ENCODE data around the gene PTPRG.

Gene PTPRG

DNA sequence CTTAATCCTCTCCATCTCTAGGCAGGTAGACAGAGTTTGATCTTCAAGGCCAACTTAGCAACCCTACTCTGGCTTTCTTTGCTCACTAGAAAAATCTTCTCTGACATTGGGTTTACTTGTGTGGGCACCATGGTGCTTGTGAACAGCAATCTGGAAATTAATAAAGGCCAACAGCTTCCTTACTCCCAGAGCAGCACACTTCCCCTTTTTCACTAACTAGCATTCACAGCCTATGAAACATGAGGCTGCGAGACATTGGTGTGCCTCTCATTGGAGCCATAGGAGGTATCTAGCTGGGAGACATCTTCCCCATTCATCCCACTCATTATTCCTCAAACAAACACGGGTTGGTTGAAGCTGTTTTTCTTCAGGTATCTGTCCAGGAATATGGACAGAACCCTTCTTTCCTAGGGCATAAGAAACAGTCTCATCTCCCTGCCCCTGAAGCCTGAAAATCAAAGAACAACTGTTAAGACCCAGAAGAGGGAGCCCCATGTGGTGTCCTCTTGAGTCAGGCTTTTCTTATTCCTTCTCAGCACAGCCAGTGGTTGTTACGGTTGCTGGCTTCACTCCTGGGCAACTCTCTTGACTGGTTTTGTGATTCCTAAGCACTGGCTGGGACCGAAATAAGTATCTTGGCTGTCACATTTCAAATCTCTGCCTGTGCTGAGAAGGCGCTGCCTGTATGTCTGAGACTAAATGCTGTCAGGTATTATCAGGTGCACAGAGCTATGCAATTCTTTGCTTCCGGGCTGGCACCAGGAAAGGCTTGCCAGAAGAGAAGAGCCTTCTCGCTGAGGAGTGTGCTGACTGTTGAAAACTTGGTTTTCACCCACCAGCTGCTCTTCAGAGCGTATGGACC lies 617.6 kb downstream of the PTPRG start:
- no peak for DNase-seq

DNA sequence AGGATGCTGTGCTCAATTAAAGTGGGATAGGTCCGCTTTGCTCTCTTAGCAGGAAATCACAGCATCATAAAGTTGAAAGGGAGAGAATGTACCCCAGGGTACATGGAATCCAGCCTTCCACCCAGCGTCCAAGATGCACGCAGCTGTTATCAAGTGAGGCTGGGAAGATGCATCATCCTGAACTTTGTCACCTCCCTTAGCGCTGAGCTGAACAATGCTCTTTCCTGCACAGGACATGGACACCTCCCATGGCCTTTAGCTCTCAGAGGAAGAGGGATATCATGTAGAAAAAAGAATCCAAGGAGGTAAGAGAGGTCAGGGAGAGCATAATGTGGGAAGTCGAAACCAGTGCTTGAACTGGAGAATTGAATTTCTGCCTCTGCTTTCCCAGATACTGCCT lies 619.1 kb downstream of the PTPRG start:
- no peak for DNase-seq

DNA sequence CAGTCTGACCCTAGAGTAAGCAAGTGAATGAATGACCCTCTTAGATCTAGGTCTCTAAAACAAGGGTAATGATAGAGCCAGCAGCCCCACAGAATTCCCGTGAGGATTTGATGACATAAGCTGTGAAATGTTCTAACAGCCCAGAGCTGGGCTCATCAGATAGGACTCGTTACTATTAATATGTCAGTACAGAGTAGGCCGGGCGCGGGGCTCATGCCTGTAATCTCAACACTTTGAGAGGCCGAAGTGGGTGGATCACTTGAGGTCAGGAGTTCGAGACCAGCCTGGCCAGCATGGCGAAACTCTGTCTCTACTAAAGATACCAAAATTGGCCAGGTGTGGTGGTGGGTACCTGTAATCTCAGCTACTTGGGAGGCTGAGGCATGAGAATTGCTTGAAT lies 621.7 kb downstream of the PTPRG start:
- no peak for DNase-seq

DNA sequence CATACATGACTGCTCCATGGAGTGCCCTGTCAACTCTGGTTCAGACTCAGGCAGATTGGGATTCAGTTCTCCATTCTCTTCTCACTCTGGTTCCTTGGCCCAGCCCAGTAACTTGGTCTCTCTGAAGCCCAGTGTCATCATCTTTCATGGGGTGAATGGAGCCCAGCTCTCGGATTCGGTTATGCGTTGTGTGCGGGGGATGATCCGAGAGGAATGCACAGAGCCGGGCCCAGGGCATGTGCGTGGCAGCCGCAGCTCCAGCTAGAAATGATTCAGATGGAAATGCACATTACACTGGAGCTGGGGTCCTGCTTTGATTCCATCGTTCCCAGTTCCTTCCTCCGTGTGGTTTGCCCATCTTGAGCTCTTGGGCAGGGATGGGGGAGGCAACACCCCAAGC lies 622.6 kb downstream of the PTPRG start:
- DNase-seq, result no peak

DNA sequence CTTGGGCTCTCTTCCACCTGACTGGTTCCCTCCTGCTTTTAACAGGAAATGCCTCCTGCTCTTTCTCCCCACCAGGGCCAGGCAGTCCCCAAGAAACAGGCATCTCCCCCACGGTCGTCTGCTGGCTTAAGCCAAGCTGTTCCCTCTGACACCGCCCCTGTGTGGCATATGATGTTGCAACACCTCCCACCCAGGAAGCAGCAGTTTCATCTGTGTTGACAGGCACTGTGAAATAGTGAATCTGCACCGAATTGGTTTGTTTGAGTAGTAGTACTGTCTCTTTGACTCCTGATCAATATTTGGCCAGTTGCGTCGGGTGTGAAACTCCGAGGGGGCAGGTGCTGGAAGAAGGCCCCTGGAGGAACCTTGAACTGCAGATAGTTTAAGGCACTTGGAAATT lies 623.2 kb downstream of the PTPRG start:
- no peak for DNase-seq

DNA sequence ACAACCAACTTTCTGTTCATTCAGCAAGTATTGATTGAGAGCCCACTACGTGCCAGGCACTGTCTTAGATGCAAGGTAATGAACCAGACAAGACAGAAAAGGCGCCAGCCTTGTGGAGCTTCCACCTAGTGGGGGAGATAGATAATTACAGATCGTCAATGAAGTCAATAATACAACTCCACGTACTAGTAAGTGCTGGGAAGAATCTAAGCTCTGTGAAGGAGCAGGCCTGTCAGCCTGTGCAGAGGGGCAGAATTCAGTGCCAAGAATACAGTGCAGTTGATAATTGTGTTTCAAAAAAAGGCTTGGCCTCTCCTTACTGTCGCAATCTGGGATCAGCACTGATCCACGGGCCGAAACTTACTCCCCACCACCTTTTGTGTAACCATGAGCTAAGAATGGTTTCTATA lies 625.7 kb downstream of the PTPRG start:
- peak; percentile 13 for DNase-seq

DNA sequence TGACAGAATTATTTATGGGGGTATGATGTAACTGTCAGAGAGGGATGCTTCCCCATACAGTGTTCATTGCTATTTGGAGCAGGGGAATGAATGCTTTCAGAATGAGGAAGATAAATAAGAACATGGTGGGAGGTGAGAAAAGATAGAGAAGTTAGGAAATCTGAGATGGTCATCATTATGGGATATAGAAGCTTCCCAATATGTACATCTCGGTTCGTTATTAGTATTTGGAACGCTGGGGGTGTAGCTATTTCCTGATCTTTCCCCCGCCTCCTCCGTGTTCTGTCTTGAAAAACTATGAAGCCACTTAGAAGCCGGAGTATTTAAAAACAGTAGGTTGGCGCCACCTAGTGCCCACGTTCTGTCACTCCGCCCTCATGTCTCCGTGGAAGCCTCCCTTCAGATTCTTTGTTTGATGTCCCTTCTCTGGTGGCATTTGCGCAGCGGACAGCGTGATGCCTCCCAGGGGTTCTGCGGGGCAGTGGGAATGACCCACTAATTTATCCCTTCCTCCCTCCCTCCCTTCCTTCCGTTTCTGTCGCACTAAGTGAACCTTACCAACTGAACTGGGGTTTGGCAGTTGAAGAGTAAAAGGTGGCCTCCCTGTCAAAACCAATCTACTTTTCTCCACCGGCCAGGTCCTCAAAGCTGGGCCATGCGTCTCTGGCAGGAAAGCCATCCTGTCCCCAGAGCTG lies 627.5 kb downstream of the PTPRG start:
- peak; percentile 85 for DNase-seq

DNA sequence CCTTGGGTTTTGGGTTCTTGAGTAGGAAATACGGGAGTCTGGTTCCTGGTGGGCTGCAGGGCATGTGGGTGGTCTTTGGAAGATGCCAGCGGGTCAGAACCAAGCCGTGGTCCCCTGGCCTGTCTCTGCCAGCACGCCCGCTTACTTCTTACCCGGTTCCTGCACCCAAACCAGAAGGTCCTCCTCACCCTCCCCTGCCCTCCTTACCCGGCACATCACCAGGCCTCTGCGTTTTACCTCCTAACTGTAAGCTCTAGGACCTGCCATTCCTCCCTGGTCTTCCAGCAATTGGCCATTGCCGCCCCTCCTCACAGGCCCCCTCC lies 628.0 kb downstream of the PTPRG start:
- no peak for DNase-seq

DNA sequence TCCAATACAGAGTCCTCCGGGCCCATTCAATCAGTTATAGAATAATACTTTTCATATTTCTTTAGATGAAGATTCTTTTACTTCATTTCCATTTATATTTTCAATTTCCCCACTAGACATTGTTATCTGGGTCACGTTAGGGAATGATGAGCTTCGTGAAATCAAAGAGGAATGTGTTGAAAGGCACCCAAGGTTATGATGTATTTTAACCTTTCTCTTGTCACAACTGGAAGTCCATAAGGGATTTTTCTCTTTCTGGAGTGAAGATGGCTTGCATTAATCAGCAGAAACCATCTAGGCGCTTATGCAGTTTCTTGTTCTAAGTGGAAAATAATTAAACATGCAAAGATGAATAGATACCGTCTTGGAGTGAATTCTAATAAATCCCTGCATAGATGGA lies 631.5 kb downstream of the PTPRG start:
- no peak for DNase-seq

DNA sequence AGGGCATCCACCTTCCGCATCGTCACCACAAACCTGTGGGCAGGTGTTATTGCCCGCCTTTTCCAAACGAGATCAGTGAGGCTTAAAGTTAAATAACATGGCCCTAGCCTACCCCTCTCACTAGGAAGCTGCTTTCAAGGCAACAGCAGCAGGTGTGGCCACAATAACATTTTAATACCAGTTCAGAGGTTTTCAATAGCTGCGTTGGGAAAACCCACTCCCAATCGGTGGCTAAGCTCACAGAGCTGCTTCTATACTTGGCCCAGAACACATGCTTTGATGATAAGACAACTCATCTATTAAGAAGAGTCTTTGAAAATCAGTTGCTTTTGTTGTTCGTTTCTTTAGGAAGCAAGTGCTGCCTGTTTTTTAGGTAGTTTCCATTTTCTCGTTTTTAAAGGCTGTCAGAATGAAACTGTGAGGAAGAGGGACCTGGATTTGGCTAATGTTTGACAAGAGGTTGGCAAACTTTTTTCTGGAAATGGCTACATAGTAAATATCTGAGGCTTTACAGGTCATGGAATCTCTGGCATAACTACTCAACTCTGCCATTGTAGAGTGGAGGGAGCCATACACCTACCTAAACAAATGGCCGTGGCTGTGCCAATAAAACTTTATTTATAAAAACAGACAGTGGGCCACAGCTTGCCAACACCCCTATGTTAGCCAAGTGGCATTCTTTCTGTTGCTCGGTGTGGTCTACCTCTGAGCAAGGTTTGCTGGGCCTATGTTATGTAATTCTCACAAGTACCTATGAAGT lies 632.4 kb downstream of the PTPRG start:
- DNase-seq, result no peak

DNA sequence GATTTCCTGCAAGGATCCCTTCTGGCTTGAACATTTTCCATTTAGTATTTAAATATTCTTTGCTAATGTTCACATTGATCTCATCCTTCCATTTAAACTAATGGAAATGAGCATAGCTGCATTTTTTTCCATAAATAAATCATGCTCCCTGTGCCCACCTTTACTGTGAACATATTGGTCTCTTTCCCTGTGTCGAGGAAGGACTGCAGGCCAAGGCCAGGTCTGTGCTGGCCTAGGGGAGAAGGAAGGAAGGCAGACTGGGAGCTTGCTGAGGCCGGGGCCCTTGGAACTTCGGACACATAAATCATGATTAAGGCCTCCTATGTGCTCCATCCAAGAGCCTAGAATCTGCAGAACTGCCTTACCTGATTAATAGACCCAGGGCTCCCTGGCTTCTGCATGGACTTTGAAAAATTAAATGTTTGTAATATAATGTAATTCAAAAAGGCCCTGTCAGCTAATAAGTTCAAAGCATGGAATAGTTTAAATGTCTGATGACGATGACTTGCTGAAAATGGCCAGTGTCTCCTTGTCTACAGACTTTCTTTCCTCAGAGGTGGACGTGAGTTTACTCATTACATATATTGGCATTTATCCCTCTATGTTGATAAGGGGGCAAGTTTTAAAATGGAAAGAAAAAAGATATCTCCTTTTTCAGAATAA lies 636.1 kb downstream of the PTPRG start:
- DNase-seq, result no peak

DNA sequence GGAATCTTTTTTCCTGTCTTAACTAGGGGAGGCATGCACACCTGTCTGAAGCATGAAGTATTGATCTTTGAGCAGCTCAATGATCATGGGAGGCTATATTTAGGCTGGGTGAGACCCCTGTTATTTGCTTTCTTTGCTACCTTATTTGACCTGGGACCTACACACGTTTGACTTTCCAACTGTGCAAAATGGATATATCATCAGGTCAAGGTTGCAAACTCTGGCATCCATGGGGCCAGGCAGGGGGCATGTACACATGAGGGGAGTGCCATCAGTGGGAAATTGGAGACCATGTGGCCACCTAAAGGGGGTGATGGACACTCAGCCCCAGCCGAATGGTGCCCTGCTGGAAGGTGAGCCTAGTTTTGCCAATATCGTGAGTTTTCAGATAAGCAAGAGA lies 637.8 kb downstream of the PTPRG start:
- no peak for DNase-seq

DNA sequence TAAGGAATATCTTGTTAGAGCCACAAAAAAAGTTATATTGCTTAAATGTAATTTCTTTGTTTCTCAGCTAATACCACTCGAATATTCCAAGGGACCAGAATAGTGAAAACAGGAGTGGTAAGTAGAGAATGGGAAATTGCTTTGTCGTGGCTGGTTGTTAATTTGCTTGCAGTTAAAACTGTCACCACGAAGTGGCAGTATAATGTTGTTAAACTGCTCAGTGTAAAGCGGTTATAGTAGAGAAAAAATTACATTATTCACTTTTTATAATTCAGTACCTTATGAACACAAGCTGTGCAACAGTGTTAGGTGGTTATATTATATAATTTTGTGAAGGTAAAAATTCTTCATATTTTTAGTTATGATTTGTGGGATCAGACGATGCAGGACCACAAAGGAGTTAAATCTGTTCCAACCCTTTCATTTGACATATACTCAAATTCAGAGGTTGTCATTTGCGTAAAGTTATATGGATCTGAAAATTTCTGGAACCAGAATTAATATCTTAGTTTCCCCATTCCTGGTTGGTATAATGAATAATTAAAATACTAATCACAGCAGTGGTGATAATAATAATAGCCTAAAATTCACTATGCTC lies 640.2 kb downstream of the PTPRG start:
- peak; percentile 37 for DNase-seq

DNA sequence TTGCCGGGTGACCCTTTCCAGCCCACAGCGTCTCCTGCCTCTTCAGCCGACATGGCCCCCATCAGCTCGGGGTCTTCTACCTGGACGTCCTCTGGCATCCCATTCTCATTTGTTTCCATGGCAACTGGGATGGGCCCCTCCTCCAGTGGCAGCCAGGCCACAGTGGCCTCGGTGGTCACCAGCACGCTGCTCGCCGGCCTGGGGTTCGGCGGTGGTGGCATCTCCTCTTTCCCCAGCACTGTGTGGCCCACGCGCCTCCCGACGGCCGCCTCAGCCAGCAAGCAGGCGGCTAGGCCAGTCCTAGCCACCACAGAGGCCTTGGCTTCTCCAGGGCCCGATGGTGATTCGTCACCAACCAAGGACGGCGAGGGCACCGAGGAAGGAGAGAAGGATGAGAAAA lies 641.8 kb downstream of the PTPRG start:
- no peak for DNase-seq

DNA sequence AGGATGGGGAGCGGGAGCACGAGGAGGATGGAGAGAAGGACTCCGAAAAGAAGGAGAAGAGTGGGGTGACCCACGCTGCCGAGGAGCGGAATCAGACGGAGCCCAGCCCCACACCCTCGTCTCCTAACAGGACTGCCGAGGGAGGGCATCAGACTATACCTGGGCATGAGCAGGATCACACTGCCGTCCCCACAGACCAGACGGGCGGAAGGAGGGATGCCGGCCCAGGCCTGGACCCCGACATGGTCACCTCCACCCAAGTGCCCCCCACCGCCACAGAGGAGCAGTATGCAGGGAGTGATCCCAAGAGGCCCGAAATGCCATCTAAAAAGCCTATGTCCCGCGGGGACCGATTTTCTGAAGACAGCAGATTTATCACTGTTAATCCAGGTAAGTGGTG lies 642.2 kb downstream of the PTPRG start:
- no peak for DNase-seq

DNA sequence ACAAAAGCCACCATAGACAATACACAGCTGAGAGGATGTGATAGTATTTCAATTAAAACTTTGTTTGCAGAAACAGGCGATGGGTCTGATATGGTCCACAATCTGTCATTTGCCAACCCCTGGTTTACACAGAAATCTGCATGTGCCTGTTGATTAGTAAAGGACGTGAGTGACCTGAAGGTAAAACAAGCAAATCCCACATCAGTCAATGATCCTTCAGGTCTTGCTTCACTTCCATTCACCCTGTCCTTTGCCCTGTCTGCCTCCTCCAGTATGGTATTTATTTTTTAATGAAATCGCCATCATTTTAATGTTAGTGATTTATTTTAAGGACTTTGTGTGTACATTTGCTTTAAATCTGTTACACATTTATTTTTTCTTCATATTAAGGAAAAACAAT lies 645.8 kb downstream of the PTPRG start:
- DNase-seq, result no peak

DNA sequence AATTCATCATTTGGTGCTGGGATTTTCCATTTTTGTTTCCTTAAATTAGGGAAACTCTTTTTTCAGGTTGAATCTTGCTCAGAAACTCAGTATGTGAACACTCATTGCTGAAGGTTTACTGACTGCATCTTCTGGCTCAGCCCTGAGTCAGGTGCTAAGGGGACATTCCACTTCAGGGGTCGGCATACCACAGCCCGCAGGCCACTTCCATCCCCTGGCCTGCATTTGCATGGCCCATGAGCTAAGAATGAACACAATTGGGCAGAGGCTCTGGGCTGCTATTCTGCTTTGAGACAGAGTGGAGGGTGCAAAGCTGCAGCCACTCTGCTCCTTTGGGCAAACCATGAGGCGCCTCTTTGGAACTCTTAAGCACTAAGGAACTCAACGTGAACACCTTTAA lies 647.0 kb downstream of the PTPRG start:
- no peak for DNase-seq

DNA sequence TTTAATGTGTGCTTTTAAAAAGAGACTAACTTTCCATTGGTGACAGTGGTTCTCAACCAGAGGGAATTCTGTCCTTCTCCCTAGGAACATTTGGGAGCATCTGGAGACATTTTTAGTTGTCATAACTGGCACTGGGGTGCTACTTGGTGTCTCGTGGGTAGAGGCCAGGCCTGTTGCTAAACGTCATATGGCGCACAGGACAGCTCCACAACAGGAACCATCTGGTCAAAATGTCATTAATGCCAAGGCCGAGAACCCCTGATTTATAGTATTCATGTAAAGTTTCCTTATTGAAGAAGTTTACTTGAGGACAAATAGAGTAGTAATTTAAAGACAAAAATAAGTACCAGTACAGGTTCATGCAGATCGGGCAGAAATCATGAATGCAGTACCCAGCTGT lies 647.7 kb downstream of the PTPRG start:
- no peak for DNase-seq

DNA sequence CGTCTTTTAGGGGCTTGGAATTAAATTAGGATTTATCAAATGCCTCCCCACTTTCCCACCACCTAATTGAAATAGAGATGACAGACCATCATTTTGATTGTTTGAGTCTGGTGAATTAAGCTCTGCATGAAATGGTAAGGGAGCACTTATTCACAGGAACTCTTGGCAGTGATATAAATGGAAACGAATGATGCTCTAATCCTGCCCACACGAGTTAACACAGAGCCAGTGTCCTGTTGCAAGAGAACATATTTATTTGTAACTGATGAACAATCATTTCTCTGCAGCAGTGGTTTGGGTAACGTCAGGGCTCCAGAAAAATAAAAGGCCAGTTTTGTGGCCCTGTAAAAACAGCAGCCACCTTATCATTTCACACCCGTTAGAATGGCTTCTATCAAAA lies 648.6 kb downstream of the PTPRG start:
- DNase-seq, result no peak

DNA sequence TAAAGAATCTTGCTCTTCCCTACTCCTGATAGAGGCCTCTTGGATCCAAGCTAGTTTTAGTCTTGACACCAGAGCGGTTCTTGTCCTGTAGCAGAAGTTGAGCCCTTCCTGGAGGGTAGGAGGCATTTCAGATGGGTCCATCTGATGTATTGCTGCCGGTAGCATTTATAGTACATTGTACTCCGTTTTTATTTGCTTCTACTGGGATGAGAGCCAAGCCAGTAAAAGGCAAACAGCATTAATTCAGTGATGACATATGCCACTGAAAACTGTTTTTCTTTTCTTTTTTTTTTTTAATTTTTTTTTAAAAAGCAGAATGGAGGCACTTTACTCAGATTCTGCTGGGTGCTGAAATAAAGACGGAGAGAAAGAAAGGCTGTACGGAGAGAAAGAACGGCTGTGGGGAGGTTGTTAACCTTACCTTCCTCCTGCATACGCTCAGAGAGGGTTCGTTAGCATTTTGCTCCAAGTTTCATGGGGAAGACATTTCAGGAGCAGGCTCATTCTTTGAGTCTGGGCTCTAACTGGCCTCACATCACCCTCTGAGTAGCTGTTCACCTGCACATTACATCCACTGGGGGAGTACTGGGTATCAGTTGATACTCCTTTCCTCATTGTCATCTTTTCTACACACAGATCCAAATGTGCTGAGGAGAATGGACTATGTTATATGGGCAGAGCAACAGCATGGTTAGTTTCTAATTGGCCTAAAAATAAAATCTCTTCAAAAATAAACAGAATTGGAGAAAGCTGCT lies 650.5 kb downstream of the PTPRG start:
- DNase-seq, result no peak

DNA sequence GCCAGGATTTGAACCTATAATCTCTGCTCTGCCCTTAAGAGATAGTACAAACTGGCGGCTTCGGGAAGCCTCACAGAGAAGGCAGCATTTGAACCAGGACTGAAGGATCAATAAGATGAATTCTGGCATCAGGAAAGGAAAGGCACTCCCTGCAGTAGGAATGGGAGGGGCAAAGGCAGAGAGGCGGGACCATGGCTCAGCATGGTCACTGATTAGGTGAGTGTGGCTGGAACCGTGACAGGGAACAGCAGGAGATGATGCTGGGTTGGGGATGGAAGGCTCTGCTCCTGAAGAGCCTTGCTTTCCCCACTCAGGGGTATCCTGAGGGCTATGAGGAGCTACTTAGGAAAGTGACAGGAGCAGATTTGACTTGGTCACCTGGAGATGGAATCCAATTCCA lies 653.5 kb downstream of the PTPRG start:
- no peak for DNase-seq

DNA sequence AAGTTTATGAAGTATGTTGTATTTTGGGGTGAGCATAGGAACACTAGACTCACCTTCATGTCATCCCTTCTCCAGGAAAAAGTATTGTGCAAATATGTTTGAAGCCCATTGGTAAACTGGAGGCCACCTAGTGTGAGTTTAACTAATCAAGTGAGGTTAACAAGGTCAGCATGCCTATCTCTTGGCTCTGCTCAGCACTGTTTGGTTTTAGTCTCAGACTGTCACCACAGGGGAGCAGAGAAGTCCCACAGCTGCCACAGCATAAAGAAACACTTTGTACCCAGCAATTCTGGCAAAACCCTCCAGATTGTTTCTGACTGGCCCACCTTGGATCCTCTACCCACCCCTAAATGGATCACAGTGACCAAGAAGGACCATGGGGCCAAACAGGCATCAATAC lies 659.2 kb downstream of the PTPRG start:
- no peak for DNase-seq

Measured in hematopoietic multipotent progenitor cell treated with erythropoietin and hydrocortisone succinate and interleukin-3 and kit ligand, for 6 days (in vitro differentiated cells).